ENCODE results near the gene RGMB.

Gene RGMB

DNA sequence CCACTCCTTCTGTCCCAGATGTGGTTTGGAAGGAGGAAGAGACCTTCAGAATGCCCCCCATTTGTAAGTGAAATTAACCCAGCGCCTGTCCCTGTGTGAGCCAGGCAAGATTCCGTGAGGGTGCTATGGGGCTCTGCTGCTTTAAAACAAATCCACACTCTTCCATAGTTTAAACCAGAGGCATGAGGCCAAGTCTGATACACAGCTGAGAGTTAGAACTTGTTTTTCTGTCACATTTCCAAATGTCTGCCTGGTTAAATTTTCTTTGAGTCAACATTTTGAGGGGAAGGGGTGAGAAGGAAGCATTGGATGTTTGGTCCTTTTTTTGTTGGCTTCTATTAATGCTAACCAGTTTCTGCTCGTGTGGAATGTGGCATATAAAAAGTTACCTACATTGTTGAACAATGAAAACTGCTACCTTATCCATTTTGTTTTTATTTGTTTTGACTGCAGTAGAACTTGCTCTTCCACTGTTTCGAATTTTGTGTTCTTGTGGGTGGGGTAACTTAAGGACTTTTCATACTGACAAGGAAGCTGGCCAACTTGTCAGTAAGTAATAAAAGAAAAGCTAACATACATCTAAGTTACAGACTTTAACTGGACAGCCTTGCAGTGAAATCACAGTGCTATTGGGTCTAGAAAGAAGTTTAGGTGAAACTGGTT, 12.9 kb downstream of the RGMB start:
- Mint-ChIP-seq H3K36me3 (ENCODE audit: low read depth) (peaks cover 8% of the 10 kb centered on the region), H3K27me3 (no peaks in the 10 kb centered on the region), H3K27ac (no peak overlapping the region), H3K9me3 (no peaks in the 10 kb centered on the region), H3K4me3 (no peak overlapping the region), H3K4me1 (ENCODE audit: low read depth) (peaks cover 37% of the 10 kb centered on the region)
- no peak for DNase-seq

DNA sequence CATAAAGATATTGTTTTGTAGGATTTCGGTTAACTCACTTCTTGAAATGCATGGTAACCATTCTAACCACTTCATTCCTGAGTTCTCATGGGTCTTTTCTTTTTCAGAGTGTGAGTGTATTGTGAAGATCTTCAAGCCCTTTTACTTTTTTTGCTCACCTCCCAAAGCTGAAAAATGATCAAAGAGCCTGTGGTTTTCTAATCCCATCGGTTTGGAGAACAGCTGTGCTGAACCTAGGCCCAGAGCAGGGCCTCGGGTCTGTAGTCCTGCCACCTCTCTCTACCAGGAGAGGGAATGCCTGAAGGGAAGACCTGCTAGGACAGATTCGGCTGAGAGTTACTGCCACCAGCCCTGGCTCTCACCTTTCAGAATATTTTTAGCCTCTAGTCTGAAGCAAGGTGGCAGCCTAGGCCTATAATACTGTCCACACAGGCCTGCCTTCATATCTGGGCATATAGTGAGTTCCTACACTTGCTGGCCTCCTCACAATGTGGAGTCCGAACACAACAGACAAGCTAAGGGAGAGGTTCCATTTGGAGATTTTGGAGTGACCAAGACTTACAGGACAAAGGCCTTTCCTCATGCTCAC, 13.8 kb downstream of the RGMB start:
- Mint-ChIP-seq H3K4me3 (no peak overlapping the region), H3K4me1 (ENCODE audit: low read depth) (peaks cover 32% of the 10 kb centered on the region), H3K27ac (no peak overlapping the region), H3K27me3 (no peaks in the 10 kb centered on the region), H3K9me3 (no peaks in the 10 kb centered on the region), H3K36me3 (ENCODE audit: low read depth) (peaks cover 2% of the 10 kb centered on the region)
- DNase-seq, result no peak

DNA sequence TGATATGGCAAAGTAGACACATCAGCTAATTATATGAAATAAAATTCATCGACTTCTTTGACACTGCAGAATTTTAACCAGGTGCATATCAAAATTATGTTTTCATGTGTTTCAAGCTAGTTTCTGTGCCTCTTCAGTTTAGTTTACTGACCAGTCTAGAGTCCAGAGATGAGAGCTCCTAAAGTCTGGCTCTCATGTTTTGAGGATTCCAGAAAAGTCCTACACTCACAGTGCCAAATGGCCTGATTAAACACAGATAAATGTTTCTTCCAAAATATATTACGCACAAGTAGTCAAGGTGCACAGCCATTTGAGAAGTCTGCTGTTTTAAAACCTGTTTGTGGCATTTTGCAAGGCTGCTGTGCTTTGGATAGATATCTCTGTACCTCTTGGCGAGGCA, 15.6 kb downstream of the RGMB start:
- no peak overlapping the region for H3K4me3 Mint-ChIP-seq
- peaks cover 32% of the 10 kb centered on the region for H3K4me1 Mint-ChIP-seq (ENCODE audit: low read depth)
- no peaks in the 10 kb centered on the region for H3K27me3 Mint-ChIP-seq
- no peaks in the 10 kb centered on the region for H3K9me3 Mint-ChIP-seq
- no peak for DNase-seq
- no peak overlapping the region for H3K27ac Mint-ChIP-seq
- H3K36me3 Mint-ChIP-seq (ENCODE audit: low read depth), result peaks cover 11% of the 10 kb centered on the region

DNA sequence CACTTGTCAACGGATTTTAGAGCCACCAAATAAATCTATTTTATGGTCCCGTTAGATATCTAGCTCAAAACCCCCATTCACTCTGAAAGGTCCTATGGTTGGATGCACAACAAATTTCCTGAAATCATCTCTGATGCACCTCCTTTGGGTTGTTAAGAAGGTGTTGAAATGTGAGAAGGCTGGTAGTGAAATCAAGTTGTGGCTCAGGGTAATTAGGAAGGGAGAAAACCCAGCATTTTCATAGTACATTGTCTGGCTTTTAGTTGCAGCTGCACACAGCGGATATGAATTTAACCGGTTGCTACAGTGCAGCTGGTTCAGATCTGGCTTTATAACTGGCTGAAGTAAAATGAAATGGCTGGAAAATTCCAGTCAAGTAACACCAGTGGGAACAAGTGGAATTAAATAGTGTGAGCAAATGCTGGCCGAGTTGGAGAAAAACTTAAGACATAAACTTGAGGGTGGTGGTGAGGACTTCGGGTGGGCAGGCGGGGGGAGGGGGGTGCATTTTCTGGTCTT, 17.6 kb downstream of the RGMB start:
- no peak overlapping the region for H3K27ac Mint-ChIP-seq
- peaks cover 12% of the 10 kb centered on the region for H3K36me3 Mint-ChIP-seq (ENCODE audit: low read depth)

DNA sequence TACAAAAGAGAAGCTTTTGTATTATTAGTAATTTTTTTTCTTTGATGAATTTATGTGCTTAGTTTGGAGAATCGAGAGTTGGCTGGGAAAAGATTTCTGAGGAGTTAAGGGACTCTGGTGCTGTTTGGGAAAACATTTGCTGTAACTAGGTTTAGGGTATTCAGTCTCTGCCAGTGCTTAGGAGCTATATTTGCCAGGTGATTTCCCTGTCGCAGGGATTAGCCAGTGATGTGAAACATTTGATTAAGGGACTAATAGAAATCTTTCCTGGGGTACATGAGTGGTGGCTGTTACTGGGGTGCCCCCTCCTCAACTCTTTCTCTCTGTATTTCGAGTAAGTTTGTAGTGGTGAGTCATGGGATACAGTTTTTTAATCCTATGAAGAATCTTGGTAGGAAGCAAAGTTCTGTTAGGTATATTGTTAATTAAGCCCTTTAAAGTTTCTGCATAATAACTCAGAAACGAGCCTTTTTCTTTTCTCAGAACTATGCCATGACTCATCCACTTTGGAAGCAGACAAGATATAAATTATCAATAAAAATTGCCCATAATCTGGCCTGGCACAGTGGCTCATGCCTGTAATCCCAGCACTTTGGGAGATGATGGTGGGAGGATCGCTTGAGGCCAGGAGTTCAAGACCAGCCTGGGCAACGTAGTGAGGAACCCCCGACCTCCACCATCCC, 18.6 kb downstream of the RGMB start:
- Mint-ChIP-seq H3K27me3 (no peaks in the 10 kb centered on the region), H3K4me1 (ENCODE audit: low read depth) (peaks cover 16% of the 10 kb centered on the region), H3K27ac (no peak overlapping the region), H3K4me3 (no peak overlapping the region), H3K36me3 (ENCODE audit: low read depth) (peaks cover 12% of the 10 kb centered on the region), H3K9me3 (no peaks in the 10 kb centered on the region)
- no peak for DNase-seq

More for the DNA sequence above, 17.6 kb downstream of the RGMB start:
- Mint-ChIP-seq H3K4me1 (ENCODE audit: low read depth) (peaks cover 19% of the 10 kb centered on the region), H3K9me3 (no peaks in the 10 kb centered on the region), H3K4me3 (no peak overlapping the region), H3K27me3 (no peaks in the 10 kb centered on the region)
- no peak for DNase-seq

DNA sequence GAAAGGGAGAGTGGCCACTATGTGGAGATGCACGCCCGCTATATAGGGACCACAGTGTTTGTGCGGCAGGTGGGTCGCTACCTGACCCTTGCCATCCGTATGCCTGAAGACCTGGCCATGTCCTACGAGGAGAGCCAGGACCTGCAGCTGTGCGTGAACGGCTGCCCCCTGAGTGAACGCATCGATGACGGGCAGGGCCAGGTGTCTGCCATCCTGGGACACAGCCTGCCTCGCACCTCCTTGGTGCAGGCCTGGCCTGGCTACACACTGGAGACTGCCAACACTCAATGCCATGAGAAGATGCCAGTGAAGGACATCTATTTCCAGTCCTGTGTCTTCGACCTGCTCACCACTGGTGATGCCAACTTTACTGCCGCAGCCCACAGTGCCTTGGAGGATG, 19.8 kb downstream of the RGMB start:
- DNase-seq, result no peak
- H3K4me3 Mint-ChIP-seq, result no peak overlapping the region
- H3K4me1 Mint-ChIP-seq (ENCODE audit: low read depth), result peaks cover 14% of the 10 kb centered on the region
- H3K27ac Mint-ChIP-seq, result no peak overlapping the region
- no peaks in the 10 kb centered on the region for H3K9me3 Mint-ChIP-seq
- H3K36me3 Mint-ChIP-seq (ENCODE audit: low read depth), result peaks cover 9% of the 10 kb centered on the region
- H3K27me3 Mint-ChIP-seq, result no peaks in the 10 kb centered on the region

DNA sequence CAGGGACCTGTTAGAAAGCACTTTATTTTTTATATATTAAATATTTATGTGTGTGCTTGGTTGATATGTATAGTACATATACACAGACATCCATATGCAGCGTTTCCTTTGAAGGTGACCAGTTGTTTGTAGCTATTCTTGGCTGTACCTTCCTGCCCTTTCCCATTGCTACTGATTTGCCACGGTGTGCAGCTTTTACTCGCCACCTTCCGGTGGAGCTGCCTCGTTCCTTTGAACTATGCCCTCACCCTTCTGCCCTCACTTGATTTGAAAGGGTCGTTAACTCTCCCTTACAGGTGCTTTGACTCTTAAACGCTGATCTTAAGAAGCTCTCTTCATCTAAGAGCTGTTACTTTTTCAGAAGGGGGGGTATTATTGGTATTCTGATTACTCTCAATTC, 20.5 kb downstream of the RGMB start:
- H3K4me1 Mint-ChIP-seq (ENCODE audit: low read depth), result peaks cover 12% of the 10 kb centered on the region
- no peak overlapping the region for H3K4me3 Mint-ChIP-seq
- no peaks in the 10 kb centered on the region for H3K27me3 Mint-ChIP-seq
- H3K9me3 Mint-ChIP-seq, result no peaks in the 10 kb centered on the region
- peaks cover 9% of the 10 kb centered on the region for H3K36me3 Mint-ChIP-seq (ENCODE audit: low read depth)
- no peak overlapping the region for H3K27ac Mint-ChIP-seq
- no peak for DNase-seq

DNA sequence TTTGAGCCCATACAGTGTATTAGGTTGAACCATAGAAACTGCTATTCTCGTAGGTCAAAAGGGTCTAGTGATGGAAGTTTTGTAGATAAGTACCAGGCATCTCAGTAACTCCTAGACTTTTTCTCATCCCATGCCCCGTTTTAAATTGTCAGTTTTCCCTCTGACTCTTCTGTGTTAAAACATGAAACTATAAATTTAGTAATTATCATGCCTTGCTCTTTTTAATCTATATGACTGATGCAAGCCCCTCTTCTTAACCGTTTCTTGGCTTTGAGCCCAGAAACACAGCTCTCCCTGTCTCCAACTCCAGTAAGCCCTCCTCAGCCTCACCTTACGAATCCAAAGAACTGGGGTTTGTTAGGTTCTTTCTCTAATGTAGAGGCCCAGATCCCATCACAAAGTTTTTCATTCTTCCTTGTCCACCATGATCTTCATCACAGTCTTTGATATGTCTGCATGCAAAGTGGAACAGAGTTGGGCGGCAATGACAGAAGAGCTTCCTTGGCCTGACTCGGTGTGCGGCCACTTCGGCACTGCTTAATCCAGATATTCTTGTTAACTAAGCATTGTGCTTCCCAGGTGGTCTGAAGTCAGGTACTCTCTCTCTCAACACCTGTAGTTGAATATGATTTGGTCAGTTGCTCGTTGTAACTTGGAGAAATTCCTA, 21.1 kb downstream of the RGMB start:
- no peak for DNase-seq
- no peak overlapping the region for H3K4me3 Mint-ChIP-seq
- no peaks in the 10 kb centered on the region for H3K27me3 Mint-ChIP-seq
- peaks cover 9% of the 10 kb centered on the region for H3K36me3 Mint-ChIP-seq (ENCODE audit: low read depth)
- H3K4me1 Mint-ChIP-seq (ENCODE audit: low read depth), result peaks cover 12% of the 10 kb centered on the region
- no peak overlapping the region for H3K27ac Mint-ChIP-seq
- H3K9me3 Mint-ChIP-seq, result no peaks in the 10 kb centered on the region

DNA sequence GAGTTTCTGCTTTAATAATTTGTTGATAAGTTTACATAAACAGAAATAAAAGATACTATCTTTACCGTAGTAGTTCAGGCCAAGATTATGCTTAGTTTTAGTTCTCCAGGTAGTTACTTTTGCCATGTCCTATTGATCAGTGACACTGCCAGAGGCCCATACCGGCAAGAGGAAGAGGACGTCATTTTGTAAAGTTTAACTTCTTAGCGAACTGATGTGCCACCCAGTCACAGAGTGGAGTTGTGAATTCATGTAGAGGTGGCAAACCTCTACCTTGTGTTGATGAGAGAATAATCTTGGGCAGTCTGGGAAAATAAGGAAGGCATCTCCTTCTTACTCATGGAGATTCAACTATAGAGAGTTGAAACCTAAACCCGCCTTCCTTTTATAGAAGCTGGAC, 21.8 kb downstream of the RGMB start:
- Mint-ChIP-seq H3K4me1 (ENCODE audit: low read depth) (peaks cover 8% of the 10 kb centered on the region), H3K36me3 (ENCODE audit: low read depth) (peaks cover 9% of the 10 kb centered on the region), H3K9me3 (no peaks in the 10 kb centered on the region), H3K27ac (no peak overlapping the region), H3K4me3 (no peak overlapping the region), H3K27me3 (no peaks in the 10 kb centered on the region)
- DNase-seq, result no peak

DNA sequence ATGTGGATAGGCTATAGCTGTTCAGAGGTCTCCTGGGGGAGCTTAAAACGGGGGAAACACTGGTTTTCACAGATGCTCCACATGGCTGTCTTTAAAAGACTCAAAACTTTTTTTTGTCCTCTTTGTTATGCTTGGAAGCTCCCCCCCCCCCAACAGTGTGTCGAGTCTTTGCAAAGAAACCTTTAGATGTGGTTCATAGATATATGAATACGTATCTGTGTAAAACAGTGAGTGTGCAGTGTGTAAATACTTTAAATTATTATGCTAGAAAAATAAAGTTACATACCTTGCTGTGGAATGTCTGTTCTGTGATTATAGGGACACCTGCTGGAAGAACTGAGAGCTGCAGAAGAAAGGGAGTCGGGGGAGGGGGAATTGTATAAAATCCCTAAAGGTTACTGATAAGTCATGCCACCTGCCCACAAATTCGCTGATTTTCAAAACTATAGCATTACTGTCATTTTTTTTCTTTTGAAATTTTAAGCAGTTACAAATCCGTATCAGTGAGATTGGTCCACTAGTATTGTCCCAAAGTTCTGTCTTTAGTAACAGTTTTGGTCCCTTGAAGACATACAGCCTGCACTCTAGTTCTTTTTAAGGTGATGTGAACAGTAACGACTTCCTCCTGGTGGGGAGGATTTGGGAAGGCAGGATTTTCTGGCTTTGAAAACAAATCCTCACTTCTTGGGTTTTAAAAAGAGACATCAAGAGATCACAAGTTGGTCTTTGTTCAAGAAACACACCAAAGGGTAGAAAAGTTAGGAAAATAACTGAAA, 22.9 kb downstream of the RGMB start:
- DNase-seq, result no peak
- Mint-ChIP-seq H3K27me3 (no peaks in the 10 kb centered on the region), H3K4me3 (no peak overlapping the region), H3K4me1 (ENCODE audit: low read depth) (peaks cover 5% of the 10 kb centered on the region), H3K27ac (no peak overlapping the region), H3K9me3 (no peaks in the 10 kb centered on the region), H3K36me3 (ENCODE audit: low read depth) (peaks cover 9% of the 10 kb centered on the region)

DNA sequence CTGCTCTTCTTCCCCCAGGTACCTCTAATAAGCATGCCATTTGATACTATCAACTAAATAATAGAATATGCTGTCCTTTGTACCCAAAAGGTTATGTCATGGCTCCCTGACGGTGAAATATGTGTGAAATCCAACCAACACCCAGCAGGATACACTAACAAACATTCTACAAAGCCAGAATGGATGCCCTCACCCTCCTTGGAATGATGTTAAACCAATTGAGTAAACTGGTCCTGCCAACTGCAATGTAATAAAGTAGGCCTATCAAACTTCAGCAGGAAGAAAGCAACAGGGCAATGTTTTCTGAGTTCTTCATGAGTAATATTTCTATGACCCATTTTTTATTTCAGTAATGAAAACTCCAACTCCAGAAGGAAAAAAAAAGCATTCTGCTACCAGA, 24.9 kb downstream of the RGMB start:
- no peak overlapping the region for H3K4me3 Mint-ChIP-seq
- H3K27me3 Mint-ChIP-seq, result no peaks in the 10 kb centered on the region
- peaks cover 4% of the 10 kb centered on the region for H3K36me3 Mint-ChIP-seq (ENCODE audit: low read depth)
- H3K4me1 Mint-ChIP-seq (ENCODE audit: low read depth), result peaks cover 3% of the 10 kb centered on the region
- DNase-seq, result no peak
- H3K9me3 Mint-ChIP-seq, result no peaks in the 10 kb centered on the region
- H3K27ac Mint-ChIP-seq, result no peak overlapping the region

DNA sequence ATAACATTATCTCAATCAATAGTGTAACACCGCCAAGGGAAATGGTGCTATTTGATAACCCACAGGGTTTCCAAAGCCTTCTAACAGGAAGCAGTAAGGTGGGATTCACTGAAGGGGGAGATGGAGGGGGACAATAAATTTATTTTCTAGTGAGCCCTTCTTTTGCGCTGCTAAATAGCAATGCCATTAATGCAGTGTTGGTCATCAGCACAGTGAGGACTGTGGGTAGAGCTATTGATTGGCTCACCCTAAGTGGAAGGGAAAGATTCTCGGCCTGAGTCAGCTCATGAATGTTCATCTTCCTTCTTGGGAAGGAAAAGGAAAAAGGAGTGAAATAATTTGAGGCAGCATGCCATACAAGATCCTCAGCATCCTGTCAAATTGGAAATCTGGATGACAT, 25.4 kb downstream of the RGMB start:
- no peak for DNase-seq
- Mint-ChIP-seq H3K4me1 (ENCODE audit: low read depth) (peaks cover 3% of the 10 kb centered on the region), H3K9me3 (no peaks in the 10 kb centered on the region), H3K36me3 (ENCODE audit: low read depth) (peaks cover 2% of the 10 kb centered on the region), H3K4me3 (no peak overlapping the region), H3K27me3 (no peaks in the 10 kb centered on the region), H3K27ac (no peak overlapping the region)

DNA sequence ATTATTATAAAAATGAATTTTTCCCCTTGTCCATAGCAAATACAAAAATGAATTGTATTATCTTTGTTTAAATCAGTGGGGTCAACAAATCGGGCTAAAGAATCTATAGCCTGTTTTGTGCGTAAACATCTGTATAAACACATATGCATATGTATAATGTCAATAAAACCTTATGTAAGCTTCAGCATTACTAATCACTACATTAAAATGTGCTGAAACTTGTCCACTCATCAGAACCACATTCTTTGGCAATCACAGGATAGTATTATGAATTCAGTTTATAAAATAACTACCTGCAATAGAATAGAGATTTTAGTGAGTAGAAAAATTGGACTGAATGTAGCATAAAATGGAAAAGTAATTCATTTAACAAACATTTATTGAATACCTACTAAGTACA, 30.6 kb downstream of the RGMB start:
- H3K4me1 Mint-ChIP-seq (ENCODE audit: low read depth), result no peaks in the 10 kb centered on the region
- H3K36me3 Mint-ChIP-seq (ENCODE audit: low read depth), result peaks cover 12% of the 10 kb centered on the region
- H3K27me3 Mint-ChIP-seq, result no peaks in the 10 kb centered on the region
- H3K27ac Mint-ChIP-seq, result no peak overlapping the region
- H3K9me3 Mint-ChIP-seq, result peaks cover 27% of the 10 kb centered on the region
- no peak for DNase-seq
- H3K4me3 Mint-ChIP-seq, result no peak overlapping the region

DNA sequence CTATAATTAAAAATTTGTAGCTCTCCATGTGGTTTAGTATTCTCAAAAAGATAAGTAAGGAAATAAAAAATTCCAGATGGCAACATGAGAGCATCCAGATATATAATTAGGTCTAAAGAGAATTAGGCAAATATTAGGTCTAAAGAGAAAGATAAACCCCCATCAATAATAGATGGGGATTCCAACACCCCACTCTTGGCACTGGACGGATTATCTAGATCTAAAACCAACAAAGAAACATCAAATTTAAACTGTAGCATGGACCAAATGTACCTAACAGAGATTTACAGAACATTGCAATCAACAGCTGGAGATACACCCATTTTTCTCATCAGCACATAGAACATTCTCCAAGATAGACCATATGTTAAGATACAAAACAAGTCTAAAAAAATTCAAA, 31.6 kb downstream of the RGMB start:
- DNase-seq, result no peak
- Mint-ChIP-seq H3K4me3 (no peak overlapping the region), H3K27ac (no peak overlapping the region), H3K36me3 (ENCODE audit: low read depth) (peaks cover 12% of the 10 kb centered on the region), H3K27me3 (no peaks in the 10 kb centered on the region), H3K9me3 (peaks cover 27% of the 10 kb centered on the region), H3K4me1 (ENCODE audit: low read depth) (no peaks in the 10 kb centered on the region)
